GM18517 (cell line): Measurements from ENCODE around the gene CFB.

Experiments
- ATAC-seq: cut with Tn5 transposase; IDR thresholded peaks from one replicate; pipeline ENCODE4 v1.9.1; 2021; ENCODE audit warnings: mild to moderate bottlenecking, moderate library complexity; ENCODE audit not compliant: unreplicated experiment

CFB gene

DNA sequence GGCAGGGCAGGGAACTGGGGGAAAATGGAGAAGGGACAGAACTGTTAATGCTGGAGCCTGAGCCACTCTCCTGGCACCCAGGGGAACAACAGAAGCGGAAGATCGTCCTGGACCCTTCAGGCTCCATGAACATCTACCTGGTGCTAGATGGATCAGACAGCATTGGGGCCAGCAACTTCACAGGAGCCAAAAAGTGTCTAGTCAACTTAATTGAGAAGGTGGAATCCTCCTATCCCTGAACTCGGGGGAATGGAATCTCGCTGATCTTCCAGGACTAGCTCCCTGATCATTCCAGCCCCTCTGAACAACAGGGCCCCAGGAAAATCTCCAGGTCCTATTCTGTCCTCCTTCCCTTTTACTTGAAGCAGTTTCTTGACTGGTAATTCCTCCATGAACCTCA lies 2.0 kb downstream of the CFB start:
- ATAC-seq: no peak

DNA sequence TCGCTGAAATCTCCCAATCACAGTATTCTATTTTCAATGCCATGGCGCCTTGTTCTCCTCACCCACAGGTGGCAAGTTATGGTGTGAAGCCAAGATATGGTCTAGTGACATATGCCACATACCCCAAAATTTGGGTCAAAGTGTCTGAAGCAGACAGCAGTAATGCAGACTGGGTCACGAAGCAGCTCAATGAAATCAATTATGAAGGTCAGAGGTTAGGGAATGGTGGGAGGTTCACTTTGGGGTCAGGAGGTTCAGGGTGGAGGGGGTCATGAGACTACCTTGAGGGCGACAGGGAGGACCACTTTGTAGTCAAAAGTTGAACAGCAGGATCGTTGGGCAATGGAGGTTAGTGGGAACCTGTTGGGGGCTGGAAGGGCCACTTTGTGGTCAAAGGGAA lies 2.4 kb downstream of the CFB start:
- no peak for ATAC-seq

DNA sequence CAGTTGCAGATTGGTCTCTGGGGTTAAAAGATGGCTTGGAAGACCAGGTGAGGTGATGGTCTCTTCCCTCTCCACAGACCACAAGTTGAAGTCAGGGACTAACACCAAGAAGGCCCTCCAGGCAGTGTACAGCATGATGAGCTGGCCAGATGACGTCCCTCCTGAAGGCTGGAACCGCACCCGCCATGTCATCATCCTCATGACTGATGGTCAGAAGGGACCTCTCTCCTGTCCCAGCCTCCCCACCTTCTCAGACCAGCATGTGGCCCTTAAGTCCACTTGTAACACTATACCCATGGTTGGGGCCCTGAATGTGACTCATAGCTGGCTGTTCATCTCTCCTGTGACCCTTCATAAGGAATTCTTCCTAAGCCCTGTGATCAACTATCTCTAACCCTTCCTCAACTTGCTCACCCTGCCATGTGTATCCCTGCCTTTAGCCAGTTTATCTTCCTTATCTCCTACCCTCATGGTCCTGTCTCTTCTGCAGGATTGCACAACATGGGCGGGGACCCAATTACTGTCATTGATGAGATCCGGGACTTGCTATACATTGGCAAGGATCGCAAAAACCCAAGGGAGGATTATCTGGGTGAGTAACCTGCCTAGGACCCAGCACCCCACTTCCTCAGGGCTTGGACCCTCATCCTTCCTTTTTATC lies 3.0 kb downstream of the CFB start:
- ATAC-seq: no peak

DNA sequence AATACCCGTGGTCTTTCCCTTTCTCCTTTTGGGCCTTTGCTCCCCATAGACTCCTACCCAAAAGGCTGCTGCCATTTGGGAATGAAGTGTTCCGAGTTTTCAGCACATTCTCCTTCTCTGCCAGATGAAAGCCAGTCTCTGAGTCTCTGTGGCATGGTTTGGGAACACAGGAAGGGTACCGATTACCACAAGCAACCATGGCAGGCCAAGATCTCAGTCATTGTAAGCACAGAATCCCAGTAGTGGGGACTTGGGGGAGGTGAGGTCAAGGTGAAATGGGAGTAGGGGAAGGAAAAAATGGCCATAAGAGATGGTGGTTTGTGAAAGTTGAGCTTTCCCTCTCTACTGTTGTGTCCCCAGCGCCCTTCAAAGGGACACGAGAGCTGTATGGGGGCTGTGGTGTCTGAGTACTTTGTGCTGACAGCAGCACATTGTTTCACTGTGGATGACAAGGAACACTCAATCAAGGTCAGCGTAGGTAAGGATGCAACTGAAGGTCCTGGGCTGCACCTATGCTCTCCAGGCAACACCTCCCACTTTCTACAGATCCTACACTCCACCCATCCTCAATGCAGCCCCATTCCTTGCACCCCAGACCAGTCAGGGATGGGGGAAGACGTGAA lies 4.1 kb downstream of the CFB start:
- no peak for ATAC-seq

DNA sequence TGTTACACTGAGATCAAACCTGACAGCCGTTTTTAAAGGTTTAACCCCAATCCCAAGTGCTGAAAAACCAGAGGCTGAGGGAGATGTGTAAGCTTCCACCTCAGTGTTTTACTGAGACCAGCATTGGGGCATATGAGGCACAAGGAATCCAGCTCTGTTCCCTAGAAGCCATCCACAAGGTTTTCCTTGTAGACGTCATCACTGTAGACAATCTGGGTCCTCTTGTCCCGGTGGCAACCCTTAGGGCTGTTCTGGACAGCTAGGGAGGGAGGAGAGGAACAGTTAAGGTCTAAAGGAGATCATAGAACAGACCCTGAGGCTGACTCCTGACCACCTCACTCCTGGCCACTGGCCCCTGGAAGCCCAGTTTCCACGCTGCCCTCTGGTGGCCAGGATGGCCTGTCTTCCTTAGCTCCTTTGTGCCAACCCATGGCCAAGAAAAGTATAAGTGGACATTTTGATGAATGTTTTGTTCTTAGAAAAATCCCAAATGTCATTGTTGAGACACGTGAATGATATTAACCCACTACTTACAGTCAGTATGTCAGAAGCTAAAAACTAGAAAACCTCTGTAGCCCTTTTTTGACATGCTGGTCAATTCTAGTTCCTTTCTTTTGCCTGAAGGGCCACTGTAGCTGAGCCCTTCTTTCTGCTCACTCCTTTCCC lies 6.4 kb downstream of the CFB start:
- no peak for ATAC-seq

DNA sequence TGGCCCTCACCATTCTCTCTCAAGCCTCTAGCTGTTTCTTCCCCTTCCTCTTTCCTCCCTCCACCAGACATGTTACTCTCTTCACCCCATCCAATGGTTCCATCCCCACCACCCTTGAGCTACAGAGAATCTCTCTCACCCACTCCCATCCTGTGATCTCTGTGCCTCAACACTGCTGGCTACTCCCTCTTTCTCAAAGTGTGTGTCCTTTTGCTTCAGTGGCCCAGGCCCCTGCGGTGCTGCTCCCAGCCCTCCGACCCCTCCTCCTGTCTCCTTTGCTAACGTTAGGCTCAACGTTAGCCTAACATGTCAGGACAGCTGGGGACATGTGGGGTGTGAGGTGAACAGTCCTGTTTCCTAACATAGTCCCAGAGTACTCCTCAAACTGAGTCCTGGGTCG lies 7.0 kb downstream of the CFB start:
- no peak for ATAC-seq

DNA sequence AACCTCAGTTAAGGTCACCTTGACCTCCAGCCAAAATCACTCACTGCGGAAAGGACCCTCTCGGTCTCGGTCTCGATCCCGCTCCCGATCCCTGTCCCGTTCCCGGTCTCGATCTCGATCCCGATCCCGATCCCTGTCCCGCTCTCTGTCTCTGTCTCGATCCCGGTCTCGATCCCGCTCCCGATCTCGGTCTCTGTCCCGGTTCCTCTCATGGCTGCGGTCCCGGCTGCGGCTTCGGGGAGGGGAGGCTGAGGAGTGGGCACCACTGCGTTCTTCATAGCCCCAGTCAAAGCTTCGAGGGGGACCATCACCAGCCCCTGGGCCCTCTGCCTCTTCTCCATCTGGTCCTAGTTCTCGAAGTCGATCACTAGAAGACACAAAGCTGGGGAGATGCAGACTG lies 8.6 kb downstream of the CFB start:
- ATAC-seq: no peak

DNA sequence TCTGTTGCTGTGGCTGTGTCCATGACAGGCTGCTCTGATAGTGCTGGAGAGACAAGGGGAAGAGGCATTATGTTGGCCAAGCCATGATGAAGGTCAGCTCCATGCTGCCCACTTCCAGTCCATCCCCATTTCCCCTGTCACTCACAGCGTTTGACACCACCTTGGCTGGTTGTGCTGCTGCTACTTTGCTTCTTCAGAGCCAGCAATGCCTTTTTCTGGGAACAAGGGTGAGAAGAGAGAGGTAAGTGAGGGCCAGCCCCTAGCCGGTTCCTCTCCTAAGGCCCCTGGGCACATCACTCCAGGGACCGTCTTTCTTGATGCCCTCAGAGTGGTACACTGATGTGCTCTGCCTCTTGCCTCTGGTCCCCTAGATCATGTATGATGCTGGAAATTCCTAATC lies 10.9 kb downstream of the CFB start:
- no peak for ATAC-seq

DNA sequence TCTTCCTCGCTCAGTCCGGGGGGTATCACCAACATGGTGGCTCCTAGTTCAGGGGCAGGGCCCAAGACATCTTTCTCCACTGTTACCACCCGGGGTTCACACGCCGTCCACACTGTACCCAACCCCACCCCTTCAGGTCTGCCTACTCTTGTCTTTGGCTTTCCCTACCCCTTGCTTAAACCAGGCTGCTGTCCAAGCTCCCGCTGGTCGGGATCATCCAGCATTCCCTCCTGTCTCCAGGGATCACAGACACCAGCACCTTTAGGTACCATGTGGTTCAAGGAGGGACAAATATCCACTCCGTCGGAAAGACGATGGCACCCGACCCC lies 12.5 kb downstream of the CFB start:
- no peak for ATAC-seq

DNA sequence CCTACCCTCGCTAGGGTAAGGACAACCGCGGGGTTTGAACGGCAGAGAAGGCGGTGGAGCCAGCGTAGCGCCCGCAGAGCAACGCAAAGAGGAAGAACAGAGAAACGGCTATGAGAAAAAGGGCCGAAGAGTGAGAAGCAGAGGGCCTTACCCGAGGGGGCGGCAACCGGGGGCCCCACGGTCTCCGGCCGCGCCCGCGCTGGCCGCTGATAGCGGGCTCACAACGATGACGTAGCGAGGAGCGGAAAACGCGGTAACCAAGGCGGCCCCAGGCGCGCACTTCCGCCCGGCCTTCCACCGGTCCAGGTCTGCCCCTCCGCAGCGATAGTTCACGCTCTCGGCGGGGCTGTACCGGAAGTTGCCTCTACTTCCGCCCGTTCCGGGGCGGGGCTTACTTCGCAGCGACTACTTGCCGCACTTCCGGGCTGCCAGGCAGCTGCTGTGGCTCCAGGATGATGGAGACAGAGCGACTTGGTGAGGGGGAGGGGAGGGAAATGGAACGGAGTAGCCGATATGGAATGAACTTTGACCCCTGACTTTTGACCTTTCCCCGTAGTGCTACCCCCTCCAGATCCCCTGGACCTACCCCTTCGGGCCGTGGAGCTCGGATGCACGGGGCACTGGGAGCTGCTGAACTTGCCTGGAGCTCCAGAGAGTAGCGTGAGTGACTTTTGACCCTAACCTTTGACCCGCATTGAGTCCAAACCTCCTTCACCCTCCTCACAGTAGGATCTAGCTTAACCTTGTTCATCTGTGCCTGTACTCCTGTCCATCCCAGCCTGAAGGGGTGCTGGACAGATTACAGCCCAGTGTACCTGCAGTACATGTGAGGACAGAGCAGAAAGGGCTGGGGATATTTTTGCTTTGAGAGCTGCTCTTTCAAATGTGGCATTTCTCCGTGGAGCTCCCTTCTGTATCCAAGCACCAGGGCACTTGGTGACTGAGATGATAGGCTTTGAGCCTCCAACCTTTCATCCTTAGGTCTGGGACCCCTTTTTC lies 13.1 kb downstream of the CFB start, which contains the start of the genes NELFE and SKIC2:
Gene NELFE (minus strand): TSS at position 231 of the 999 bp plus-strand sequence. CDS start 525 bp downstream, outside the sequence.
Gene SKIC2 (plus strand): TSS at position 435 of the 999 bp plus-strand sequence. CDS start 18 bp downstream, at position 453.
- peak; percentile 88 for ATAC-seq

DNA sequence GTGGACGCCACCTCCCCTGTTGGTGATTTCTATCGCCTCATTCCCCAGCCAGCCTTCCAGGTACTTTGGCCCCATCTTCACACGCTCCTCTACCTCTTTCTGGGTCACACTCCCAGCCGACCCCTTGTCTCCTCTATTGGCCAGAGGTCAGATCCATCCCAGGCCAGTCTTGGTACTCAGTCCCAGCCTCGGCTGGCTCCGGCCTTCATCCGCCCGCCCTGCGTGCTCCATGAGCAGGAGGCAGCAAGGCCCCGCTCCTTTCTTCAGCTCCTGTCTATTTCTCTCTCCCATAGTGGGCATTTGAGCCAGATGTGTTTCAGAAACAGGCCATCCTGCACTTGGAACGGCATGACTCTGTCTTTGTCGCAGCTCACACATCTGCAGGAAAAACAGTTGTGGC lies 15.7 kb downstream of the CFB start:
- ATAC-seq: no peak

DNA sequence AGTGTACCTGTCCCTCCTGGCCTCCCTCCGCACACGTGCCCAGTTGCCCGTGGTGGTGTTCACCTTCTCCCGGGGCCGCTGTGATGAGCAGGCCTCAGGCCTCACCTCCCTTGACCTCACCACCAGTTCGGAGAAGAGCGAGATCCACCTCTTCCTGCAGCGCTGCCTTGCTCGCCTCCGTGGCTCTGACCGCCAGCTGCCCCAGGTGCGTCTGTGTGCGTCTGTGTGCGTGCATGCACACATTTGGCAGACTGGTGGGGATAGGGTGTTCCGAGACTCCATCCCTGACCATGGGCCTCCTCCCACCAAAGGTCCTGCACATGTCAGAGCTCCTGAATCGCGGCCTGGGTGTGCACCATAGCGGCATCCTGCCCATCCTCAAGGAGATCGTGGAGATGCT lies 18.0 kb downstream of the CFB start:
- no peak for ATAC-seq

DNA sequence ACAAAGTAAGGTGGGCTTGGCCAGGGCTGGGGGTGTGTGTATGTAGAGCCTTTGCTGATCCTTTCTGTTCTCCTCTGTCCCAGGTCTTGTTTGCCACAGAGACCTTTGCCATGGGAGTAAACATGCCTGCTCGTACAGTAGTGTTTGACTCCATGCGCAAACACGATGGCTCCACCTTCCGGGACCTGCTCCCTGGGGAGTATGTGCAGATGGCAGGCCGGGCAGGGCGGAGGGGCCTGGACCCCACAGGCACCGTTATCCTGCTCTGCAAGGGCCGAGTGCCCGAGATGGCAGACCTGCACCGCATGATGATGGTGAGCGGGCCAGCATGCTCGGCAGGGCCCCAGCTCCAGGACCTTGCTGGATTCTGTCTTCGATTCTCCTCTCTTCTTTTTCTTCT lies 19.8 kb downstream of the CFB start:
- ATAC-seq: no peak

DNA sequence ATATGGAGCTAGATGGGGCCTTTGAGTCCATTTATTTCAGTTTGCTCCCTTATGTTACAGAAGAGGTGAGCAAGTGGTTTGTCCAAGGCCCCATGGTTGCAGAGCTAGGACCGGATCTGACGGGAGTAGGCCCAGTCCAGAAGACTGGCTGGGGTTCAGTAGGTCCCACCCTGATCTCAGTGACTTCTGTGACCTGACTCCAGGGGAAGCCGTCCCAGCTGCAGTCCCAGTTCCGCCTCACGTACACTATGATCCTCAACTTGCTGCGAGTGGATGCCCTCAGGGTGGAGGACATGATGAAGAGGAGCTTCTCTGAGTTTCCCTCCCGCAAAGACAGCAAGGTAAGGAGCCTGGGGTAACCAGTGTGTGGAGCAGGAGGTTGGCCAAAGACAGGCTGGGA lies 20.6 kb downstream of the CFB start:
- no peak for ATAC-seq

DNA sequence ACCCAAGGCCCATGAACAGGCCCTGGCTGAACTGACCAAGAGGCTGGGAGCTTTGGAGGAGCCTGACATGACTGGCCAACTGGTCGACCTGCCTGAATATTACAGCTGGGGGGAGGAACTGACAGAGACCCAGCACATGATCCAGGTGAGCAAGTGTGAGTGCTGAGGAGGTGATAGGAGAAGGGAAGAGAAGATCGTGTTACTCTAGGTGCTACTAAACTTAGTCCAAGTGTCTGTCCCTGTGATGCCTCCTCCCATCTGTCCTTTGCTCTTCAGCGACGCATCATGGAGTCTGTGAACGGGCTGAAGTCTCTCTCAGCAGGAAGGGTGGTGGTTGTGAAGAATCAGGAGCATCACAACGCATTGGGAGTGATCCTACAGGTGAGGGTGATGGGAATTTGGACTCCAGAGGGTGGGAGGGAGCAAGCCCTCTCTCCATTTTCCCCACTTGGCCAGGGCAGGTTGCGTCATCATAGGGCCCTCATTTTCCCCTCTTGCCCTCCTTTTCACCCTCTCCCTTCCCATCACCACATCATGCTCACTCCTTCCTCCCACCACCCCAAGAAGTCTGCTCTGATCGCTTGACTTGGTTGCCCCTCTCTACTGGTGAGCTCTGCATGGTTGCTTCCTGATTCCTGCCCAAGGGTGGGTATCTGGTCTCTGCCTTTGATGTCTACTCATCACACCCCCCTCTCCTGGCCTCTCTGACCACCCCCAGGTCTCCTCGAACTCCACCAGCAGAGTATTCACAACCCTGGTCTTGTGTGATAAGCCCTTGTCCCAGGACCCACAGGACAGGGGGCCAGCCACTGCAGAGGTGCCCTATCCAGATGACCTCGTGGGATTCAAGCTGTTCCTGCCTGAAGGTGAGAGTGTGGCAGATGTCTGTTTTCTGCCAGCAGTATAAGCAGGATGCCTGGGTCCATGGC lies 21.4 kb downstream of the CFB start:
- ATAC-seq: no peak

DNA sequence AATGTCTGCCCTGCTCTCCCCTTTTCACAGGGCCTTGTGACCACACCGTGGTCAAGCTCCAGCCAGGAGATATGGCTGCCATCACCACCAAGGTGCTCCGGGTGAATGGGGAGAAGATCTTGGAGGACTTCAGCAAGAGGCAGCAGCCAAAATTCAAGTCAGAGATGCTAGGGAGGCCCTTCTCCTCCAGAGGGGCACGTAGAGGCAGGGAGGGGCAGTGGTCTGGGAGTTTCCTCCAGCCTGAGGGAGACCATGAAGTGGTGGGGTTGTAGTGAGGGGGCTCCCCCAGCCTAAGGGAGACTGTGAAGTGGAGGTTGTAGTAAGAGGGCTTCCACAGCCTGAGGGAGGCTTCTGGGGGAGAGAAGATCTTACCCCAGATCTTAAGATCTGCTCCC lies 22.0 kb downstream of the CFB start:
- no peak for ATAC-seq

DNA sequence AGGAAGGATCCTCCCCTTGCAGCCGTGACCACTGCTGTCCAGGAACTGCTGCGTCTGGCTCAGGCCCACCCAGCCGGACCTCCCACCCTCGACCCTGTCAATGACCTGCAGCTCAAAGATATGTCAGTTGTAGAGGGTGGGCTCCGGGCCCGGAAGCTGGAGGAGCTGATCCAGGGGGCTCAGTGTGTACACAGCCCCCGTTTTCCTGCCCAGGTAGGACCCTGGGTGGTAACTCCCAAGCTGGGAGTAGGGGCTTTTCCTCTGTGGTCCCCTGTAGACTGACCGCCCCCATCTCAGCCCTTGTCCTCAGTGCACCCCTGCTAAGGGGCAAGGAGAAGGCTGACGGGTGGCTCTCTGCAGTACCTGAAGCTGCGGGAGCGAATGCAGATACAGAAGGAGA lies 22.4 kb downstream of the CFB start:
- ATAC-seq: no peak

DNA sequence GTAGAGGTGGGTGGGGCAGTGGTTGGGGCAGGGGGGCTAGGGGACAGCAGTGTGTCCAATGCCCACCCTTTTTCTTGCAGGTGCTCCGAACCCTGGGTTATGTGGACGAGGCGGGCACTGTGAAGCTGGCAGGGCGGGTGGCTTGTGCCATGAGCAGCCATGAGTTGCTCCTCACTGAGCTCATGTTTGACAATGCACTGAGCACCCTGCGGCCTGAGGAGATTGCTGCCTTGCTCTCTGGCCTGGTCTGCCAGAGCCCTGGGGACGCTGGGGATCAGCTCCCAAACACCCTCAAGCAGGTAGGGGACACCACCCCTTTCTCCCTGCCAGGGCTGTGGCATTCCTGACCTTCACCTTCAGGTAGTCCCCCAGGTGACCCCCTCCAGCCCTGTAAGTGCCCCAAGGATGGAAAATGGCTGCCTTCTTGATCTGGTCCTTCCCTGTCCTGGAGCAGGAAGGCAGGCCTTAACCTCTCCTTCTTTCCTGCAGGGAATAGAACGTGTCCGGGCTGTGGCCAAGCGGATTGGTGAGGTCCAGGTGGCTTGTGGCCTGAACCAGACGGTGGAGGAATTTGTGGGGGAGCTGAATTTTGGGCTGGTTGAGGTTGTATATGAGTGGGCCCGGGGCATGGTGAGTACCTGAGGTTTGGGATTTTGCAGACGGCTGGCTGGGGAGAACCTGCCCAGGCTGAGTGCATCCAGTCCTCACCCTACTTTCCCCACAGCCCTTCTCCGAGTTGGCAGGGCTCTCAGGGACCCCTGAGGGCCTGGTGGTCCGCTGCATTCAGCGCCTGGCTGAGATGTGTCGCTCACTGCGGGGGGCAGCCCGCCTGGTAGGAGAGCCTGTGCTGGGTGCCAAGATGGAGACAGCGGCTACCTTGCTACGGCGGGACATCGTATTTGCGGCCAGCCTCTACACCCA lies 23.2 kb downstream of the CFB start:
- no peak for ATAC-seq
